Skeletal muscle cell (primary cell): Measurements from ENCODE around the gene MACROD2.

Source experiments
- DNase-seq: peaks from one replicate; pipeline ENCODE4 v3.0.0-alpha.2; 2010; ENCODE audit warnings: low read depth
- H3K4me3 ChIP-seq: 2 replicates; pipeline ENCODE4 v1.5.1; 2011; ENCODE audit warnings: low read depth, mild to moderate bottlenecking, control low read depth, low read length, moderate library complexity

Gene MACROD2

DNA sequence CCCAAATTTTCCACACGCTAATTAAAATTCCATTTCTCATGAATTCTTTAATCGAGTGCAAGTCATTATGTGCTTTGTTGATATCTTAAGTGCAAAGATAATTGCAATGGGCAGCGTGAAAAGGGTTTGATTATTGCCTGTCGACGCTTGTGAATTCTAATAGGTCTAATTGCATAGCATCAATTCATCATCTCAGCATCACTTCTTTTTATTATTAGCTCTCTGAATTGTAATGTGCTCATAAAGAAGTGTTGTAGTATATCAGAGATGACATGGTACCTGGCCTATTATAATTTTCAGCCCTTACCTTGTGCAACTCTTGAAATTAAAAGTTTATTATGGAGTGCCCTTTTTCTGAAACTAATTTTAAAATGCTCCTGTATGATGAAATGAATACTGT is 1208.9 kb downstream of the MACROD2 start:
- DNase-seq, result no peak
- H3K4me3 ChIP-seq, result no peak overlapping the region

DNA sequence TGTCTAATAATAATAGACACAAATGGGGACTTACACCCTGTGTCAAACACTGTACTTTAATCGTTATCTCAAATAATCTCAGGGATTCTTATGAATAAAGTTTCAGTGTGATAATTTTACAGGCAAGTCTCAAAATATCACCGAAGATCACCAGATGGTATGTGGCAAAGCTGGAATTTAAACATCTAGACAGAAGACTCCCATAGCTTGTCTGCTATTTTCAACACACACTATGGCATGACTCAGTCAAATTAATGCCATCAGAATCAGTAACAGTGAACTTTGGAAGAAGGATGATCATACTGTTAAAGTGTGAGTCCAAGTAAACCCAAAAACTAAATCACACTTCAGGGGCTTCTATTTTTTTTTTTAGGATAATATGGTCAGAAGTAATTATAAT is 1209.7 kb downstream of the MACROD2 start:
- H3K4me3 ChIP-seq, result no peak overlapping the region
- no peak for DNase-seq

DNA sequence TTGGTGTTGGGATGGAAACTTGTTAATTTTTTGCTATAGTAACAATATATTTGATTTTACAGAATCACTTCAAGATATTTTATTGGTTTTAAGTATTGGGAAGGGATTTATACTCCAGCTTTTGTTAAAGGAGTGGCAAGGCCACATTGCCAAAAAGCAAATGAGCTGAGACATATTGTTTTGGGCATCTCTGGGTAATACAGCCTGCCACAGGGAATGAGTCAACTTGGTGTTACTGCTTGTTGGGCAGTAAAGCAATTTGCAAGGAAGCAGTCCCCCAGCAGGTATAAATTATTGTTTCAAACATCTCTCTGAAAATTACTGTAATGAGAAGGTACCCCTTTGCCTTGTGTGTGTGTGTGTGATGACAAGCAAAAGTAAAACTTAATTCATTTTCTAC is 1210.4 kb downstream of the MACROD2 start:
- no peak for DNase-seq
- H3K4me3 ChIP-seq, result no peak overlapping the region

DNA sequence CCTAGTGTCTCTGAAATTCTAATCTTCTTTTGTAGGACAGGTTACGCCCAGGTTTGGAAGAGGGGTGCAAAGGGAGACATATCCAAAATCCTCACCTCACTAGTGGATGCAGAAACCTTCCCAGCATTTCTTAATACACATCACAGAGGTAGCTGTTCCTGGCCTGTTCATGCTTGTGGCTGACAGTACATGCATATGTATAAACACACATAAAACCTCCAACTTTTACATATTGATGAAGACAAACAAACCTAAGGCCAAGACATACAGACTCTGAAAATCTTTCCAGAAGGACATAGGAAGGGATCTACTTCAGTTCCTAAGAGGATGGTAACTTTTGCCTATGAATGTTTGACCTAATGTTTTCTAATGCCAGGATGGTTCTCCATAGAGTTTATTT is 1214.2 kb downstream of the MACROD2 start:
- no peak overlapping the region for H3K4me3 ChIP-seq
- DNase-seq, result no peak

DNA sequence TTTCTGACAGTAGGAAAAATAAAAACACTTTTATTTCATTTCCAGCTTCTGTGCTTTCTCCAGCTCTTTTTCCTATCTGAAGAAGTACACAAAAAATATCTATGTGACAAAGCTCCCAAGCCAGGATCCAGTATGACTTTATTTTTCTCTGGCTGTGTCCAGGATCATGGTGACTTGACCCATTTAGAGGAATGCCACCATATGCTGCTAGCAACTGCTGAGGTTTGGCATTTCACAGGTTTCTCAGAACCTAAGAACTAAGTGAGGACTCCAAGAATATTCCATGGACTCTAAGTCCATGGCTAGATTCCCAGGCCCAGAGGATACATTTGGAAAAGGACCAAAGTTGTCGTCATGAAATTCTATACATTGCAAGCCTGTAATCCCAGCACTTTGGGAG is 1218.7 kb downstream of the MACROD2 start:
- DNase-seq, result no peak
- H3K4me3 ChIP-seq, result no peak overlapping the region

DNA sequence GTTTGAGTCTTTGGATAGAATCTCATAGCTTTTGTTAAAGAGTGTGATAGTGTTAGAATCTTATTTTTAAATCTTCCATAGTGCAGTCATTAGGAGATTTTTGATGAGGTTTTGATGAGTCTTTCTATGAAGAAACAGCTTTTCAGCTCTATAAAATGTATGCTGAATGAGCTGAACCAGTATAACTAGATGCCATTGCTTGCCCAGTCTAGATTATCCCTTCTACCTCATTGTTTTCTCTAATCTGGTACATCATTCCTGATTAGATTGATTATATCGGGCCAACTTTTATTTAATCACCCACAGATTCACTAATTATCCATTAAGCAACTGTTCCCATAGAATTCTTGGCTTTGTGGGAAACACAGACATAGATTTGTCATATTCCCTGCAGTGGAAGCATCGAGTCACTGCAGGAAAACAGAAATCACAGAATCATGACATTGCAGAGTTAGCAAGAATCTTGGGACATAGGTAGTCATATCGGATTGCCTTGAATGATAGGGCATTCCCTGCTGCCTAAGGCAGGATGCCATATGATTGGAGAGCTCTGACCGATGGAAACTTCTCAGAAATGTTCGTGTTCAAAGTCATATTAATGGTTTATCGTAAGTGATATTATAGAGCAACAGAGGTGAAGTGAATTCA is 1224.8 kb downstream of the MACROD2 start:
- no peak for DNase-seq
- no peak overlapping the region for H3K4me3 ChIP-seq

DNA sequence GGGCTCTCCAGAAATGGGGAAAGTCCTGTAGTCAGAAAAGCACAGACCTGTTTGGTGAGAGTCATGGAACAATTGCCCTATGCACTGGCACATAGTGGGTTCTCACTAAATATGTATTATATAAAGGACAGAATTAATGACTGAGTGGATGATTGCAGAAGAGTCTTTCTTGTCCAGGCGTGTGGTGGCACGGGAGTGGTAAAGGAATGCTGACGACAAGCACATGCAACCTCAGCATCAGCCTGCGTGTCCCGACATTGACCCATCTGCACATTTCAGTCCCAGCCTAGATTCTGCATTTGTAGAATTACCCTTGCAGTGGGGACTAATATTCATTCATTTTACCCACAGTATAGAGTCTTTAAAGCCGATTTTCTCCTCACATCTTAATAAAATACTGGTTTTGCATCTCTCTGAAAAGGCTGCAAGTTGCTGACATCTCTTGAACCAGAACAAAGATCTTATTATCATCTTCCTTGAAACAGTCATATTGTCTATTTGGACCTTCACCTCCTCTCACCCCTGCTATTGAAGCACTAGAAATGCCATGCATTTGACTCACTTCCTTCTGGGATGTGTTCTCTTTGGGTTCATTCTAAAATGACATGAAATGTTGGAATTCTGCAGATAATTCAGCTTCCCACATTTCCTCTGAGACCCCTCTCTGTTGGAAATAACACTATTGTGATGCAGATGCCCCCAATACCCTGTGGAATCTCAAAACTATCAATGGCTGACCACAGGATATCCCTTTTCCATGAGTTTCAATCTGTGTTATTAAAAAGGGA is 1225.7 kb downstream of the MACROD2 start:
- no peak overlapping the region for H3K4me3 ChIP-seq
- peak; percentile 29 for DNase-seq

DNA sequence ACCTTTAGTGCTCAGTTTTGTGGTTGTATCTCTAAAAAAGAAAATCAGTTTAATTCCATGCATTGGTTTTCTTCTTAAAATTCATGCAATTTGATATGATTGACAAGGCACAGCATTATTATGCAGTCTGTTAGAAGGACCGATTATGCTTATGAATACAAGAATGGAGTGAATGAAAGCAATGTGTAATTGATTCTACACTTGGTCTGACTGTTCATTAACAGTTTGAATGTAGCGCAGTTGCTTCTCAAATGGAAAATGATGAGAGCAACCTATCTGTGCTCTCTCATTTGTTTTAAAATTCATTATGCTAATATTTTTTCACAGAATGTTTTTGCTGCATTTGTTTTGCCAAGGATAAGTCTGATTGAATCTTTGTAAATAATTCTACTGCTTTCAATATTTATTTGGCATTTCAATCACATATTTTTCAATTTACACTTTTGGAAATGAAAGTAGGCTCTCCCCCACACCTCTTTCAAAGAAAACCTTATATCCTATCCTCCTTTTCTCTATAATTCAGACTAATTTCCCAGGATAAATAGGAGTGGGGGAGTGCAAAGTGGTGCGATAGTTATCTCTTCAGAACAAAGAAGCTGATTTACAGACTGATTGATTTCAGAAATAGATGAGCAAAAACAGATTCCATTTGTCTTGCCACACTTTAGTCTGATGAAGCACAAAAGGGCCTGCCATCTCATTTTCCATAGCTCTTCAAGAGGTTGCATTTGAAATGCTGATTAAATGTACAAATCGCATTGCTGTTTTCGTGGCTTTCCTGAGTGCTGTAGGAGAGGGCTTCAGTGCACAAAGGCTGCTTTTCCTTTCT is 1227.4 kb downstream of the MACROD2 start:
- DNase-seq, result no peak
- H3K4me3 ChIP-seq, result no peak overlapping the region

DNA sequence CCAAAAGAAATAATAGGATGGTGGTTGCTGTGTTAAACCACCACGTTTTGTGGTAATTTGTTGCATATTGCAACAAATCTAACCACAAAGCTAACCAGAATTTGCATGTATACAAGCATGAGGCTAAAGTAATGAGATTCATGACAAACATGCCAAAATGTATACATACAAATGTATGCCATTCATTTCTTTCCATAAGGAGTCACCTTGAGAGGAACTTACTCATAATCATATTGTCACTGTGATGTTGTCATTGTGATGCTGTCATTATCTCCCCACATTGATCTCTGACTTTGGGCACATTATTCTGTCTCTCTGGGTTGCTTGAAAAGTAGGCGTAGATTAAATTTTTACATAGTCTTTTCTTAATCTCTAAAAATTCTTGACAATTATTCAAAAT is 1228.9 kb downstream of the MACROD2 start:
- no peak for DNase-seq
- H3K4me3 ChIP-seq, result no peak overlapping the region

DNA sequence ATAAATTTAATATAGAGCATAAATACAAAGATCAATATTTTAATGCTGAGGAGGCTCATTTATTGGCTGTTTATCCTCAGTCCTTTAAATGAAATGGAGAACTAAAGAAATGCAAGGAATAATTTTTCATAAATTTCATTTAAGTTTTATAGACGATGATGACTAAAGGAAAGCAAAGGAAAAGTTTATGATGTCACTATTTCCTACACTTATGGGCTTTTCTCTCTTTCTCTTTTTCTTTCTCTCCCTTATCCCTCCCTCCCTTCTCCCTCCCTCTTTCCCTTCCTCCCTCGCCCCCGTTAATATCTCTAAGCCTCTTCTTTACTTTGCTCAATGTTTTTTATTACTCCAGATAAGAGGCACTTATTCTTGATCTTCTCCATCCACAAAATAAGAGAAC is 1231.8 kb downstream of the MACROD2 start:
- DNase-seq, result no peak
- H3K4me3 ChIP-seq, result no peak overlapping the region

DNA sequence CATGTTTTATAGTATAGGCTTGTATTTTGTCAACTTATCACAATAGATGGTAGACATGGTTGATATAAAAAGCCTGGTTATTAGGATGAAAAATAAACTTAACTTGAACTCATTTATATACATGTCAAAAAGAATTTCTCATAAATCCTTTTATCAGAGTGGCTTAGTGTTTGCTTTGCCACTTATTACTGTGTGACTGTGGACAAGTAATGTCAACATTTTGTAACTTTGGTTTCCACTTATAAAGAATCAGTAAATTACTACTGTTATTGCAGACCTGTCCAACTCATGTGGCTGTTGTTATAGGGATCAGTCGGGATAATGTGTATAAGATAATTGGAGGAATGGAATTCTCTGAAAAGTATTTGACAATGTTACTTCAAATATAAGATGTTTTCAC is 1236.9 kb downstream of the MACROD2 start:
- DNase-seq, result no peak
- H3K4me3 ChIP-seq, result no peak overlapping the region

DNA sequence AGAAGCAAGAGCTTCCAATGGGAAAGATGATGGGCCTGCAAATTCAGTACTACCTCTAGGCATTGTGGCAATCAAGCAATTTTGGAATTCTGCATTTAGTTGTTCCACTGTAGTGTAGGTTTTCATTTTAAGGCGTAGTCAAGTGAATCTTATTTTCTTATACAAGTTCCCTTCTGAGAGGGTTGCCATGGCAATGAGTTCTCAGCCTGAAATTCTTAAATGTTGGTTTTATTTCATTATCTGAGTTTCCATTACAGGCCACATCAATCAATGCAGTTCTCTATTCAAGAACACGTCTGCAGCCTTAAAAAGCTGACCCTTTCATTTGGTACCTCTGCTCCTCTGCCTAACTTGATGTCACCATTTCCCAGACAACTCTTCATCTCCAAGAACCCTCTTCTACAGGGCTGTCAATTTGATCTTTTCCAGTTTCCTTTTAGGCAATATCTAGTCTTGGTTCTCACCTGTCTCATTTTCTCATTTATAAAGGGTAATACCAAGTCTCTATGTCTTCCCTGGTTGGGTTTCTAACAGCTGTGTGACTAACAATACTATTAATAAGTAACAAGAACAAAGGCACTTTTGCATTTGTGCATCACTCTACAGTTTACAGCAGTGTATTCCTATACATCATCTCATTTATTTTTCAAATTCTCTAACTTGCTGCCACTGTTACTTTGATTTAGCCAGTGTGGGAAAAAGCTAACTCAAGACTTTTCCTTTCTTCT is 1240.3 kb downstream of the MACROD2 start:
- no peak for DNase-seq

DNA sequence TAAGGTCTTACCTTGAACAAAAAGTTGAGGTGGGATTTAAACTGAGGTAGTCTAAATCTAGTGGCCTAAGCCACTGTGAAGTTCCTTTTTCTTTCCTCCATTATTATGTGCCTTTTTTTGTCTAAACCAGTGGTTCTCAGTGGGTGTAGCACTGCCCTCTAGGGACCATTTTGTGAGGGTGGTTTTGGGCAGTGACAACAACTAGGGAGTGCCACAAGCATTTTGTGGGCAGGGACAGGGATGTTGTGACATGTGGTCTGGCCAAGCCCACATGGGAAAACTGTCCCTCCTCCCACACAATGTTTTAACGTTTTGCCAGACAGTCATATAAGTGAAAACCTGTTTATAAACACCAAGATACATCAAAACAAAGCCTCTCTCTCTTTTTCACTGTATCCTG is 1241.5 kb downstream of the MACROD2 start:
- DNase-seq, result no peak
- H3K4me3 ChIP-seq, result no peak overlapping the region

More for the DNA sequence above, 1240.3 kb downstream of the MACROD2 start:
- H3K4me3 ChIP-seq, result no peak overlapping the region

DNA sequence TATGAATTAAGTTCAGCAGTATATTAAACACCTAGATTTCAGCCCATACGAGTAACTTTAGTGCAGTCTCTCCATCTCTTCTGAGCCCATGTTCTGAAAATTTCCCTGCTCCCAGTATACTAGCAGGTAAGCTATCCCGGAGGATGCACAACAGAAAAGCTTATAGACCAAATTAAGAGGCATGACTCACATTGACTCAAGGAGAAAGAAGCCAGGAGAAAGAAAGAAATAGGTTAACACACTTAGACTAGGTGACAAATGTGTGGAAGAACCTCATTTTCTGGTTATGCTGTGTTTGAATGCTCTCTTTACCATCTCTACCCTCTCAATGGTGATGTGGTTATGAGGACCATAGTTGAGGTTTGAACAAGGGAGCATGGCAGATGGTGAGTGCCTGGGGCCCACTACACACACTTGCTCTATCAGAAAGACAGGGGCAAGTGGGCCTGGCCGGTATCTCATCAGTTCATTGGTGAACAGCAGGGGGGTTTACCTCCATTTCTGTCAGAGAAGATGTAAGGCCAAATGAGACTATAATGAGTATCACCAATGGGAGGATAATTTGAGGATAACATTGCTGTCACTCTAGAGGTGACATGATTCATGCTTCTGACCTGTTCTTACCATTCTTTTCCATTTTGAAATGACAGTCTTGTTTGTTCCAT is 1244.4 kb downstream of the MACROD2 start:
- no peak overlapping the region for H3K4me3 ChIP-seq
- no peak for DNase-seq

DNA sequence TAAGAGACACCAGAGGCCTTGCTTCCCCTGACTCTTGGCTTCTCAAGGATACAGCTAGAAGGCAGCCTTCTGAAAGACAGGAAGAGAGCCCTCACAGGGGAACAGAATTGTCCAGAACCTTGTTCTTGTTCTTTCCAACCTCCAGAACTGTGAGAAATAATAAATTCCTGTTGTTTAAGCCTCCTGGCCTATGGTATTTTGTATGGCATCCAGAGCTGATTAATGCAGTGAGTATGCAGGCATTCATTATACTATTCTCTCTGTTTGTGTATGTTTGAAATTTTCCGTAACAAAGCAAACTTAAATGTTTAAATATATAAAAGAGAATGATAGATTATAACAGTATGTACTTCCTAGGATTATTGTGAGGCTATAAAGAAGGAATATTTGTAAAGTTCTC is 1245.5 kb downstream of the MACROD2 start:
- H3K4me3 ChIP-seq, result no peak overlapping the region
- DNase-seq, result no peak

DNA sequence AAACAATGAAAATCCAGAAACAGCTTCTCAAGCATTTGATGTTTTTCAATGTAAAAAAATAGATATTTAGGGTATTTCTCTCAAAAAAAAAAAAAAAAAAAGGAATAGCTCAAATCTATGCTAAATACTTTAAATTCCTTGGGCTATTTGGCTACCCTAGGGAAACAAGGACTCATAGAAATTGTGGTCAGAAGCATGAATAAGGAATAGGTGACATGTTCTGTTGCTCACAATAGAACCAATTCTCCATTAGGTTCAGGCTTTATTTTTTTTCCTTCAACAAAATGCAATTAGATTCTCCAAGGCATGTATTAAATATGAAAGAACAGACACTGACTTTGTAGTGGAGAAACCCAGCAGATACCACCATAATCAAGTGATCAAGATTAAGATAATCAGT is 1246.4 kb downstream of the MACROD2 start:
- no peak overlapping the region for H3K4me3 ChIP-seq
- DNase-seq, result no peak

DNA sequence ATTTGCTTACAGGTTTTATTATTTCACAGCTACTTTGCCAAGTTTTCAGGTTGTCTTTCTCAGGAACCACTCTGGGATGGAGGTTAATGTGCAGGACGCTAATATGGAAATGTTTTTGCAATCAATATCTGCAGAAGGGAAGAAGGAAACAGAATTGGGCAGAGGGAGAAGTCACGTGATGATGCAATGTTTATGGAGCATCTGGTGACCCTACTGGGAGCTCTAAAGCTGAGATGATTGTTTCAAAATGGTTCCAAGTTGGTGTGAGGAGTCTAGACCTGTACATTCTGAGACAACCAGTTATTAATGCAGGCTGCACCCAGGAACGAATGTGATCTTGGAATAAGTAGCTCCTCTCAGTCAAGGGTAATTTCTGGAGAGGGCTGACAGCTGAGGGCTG is 1247.5 kb downstream of the MACROD2 start:
- H3K4me3 ChIP-seq, result no peak overlapping the region
- DNase-seq, result no peak

DNA sequence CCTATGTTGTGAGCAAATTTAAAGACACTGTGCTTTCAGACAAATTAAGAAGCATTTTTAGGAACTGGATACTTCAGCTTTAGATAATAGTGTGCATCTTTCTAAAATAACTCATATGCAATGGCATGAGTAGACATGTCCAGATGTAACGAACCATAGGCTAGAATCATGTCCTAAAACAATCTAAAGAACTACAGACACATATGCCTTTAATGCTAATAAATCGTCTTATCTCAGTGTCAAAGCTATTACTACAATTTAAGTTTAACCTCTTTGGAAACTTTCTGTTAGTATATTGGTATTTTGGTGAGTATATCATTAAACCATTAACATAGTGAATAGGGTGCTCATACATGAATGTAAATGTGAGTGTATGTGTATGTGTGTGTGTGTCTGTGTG is 1250.6 kb downstream of the MACROD2 start:
- DNase-seq, result no peak
- no peak overlapping the region for H3K4me3 ChIP-seq

DNA sequence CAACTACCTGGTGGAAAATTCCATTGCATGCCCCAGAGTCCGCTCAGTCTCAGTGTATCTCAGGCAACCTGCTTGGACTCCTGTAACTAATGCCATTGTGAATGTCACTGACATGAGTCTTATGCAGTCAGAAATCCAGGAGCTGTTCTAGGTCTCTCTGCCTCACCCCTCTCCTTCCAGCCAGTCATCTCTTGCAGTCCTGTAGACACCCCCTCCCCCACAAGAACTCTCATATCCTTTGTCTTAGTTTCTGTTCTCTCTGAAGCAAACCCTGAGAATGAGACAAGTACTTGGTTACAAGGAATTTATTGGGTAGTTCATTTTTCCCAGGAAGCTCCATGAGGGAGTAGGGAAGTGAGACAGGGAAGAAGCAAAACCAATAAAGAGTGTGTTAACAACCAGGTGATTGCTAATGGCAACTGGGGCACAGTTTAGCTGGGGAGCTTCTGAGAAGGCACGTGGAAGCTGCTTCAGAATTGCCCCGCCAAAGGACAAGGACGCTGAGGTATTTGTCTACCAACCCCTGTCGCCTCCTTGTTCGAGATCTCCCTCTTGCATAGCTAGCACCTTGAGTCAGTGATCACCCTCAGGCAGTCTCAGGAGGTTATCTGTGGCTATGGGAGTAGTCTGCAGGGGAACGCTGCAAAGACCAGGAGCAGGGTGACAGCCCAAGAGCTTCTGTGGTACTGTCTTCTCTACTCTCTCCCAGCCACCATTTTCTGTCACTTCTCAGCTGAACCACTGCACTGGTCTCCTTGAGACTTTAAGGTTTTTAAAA is 1253.5 kb downstream of the MACROD2 start:
- no peak for DNase-seq
- H3K4me3 ChIP-seq, result no peak overlapping the region
